Suppressor macrophage treated with lipopolysaccharide for 1 hour (primary cell): ENCODE data around the gene CWC27.

Source experiments
- DNase-seq, 3 donors: peaks; one replicate each; pipeline ENCODE4 v3.0.0-alpha.2; 2020 to 2022

CWC27 gene

DNA sequence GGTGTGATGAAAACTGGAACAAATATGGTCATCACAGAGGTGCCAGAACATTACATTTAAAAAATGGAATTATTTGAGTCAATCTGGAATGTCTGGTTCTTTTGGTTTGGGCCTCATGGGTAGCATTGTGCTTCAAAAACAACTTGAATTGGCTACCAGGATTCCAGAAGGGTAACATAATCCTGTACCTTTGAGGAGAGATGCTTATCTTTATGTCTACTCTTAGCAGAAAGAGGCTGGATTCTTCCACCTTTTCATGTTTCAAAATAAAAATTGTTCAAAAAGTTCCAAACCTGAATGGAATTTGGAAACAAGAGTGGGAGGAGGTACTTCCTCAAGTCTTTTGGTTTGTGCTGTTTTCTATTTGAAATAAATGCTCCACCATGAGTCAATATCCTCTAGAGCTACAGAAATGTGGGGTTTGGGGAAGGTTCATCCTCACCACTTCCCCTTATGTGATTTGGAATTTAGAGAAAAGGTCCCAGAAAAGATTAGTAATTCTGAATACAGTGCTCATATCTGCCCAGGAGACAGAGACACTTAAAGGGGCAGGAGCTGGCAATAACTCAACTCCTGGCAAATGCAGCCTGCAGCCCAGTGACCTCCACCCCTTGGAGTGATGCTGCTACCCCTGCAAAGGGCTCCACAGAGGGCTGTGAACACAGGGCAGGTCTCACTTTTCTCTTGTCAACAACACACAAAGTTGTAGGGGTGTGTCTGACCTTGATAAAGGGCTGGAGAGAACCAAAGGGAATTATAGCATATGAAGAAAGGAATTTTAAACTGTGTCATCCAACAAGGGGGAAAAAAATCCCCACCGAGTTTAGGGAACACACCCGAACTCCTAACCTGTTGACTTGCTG, 272.8 kb downstream of the CWC27 start:
- DNase-seq = peak; percentile 80 to 96 (median 95)

DNA sequence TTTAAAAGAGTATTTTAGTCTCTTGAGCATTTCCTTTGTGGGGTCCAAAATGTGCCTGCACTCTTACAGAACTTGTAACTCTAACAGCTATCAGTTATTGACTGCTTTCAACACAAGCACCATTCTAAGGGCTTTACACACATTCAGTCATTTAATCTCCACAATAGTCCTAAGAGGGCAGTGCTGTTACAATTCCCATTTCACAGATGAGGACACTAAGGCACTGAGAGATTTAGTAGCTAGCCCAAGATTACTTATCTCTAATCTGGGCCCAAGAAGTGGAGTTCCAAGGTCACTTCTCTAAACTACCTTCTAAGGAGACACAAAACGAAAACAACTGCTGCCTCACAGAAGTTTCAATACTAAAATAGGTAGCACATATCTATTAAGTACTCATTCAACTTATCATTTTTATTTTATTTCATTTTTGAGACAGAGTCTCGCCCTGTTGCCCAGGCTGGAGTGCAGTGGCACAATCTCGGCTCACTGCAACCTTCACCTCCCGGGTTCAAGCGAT, 275.2 kb downstream of the CWC27 start:
- no peak for DNase-seq

DNA sequence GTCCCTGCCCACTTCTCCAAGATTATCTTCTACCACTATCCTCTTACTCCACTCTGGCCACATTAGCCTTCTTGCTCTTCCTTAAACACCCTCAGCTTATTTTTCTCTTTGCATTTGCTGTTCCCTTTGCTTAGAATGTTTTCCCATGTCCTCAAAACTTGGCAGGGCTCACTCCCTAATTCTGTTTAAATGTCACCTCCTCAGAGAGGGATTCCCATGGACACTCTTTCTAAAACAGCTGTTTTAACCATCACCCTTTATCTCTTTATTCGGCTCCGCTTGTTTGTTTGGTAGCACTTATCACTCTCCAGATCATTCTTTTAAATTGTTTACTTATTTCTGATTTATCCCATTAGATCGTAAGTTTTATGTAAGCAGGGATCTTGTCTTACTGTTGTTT, 278.5 kb downstream of the CWC27 start:
- no peak for DNase-seq

DNA sequence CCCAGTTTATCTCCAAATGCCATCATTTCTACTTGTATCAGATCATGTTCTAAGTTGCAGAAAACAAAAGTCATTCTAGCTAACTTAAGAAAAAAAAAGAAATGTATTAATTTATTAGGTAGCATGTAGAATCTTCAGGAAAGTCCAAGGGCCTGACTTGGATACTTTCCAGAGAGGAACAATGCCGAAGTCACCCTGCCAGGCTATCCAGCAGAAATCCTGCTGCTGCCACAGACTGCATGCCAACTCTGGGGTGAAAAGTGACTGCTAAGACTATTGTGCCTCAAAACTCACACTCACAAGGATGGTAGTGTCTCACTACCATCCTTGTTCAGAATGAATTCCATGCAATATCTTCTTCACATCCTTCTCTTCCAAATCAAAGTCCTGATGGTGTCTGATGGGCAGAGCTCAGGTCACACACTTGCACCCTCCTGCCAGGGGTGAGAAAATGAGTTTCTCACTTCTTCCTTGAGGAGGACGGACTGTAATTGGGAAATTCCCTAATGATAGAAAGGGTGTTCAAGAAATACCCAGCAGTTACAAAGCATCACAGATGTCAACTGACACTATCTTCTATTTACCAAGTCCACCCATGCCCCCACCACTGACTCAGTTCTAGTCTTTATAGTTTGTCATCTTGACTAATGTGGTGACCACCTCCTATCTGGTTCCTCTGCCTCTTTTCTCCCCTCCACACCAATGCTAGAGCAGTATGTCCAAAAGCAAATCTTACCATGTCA, 279.4 kb downstream of the CWC27 start:
- peak; percentile 45 to 67 (median 49) for DNase-seq

DNA sequence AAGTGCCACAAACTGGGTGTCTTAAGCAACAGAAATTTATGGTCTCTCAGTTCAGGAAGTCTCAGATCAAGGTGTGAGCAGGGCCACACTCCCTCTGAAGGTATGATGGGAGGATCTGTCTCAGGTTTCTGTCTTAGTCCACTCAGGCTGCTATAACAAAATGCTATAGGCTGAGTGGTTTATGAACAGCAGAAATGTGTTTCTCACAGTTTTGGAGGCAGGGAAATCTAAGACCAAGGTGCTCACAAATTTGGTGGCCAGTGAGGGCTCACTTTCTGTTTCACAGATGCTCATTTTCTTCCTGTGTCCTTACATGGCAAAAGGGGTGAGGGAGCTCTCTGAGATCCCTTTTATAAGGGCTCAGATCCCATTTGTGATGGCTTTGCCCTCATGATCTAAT, 281.4 kb downstream of the CWC27 start:
- no peak for DNase-seq

DNA sequence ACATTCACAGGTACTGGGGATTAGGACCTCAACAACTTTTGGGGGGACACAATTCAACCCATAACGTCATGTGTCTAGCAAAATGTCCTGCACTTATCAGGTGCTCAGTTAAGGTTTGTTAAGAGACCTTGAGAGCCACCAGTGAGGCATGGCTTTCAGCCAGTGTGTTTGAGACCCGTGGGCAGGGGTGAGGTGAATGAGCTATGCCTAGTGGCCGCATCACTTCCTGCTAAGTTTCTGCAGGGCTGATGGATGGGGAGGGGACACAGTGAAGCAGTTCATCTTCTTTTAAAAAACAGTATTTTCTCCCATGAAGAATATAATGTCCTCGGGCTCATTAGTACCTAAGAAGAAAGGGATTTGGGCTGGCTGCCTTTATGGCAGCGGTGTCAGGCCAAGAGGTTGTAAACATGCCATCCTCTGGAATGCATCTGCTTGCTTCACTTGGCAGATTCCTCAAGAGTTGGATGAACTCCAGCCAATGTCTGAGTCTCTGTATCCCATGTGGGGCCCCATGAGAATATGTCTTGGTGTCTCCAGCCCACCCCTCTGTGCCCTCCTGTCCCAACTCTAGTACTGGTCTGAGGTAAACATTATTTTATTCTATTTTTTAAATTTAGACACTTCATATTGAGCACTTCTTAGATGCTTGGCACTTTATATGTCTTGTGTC, 282.2 kb downstream of the CWC27 start:
- no peak for DNase-seq

DNA sequence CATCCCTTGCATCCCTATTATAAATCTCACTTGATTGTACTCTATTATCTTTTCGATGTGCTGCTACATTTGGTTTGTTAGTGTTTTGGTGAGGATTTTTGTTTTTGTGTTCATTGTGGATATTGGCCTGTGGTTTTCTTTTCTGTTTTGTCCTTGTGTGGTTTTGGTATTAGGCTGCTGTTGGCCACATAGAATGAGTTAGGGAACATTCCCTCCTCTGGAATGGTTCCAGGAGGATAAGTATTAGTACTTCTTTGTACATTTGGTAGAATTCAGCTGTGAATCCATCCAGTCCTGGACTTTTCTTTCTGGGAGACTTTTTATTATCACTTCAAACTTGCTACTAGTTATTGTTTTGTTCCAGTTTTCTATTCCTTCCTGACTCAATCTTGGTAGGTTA, 287.2 kb downstream of the CWC27 start:
- DNase-seq = no peak

DNA sequence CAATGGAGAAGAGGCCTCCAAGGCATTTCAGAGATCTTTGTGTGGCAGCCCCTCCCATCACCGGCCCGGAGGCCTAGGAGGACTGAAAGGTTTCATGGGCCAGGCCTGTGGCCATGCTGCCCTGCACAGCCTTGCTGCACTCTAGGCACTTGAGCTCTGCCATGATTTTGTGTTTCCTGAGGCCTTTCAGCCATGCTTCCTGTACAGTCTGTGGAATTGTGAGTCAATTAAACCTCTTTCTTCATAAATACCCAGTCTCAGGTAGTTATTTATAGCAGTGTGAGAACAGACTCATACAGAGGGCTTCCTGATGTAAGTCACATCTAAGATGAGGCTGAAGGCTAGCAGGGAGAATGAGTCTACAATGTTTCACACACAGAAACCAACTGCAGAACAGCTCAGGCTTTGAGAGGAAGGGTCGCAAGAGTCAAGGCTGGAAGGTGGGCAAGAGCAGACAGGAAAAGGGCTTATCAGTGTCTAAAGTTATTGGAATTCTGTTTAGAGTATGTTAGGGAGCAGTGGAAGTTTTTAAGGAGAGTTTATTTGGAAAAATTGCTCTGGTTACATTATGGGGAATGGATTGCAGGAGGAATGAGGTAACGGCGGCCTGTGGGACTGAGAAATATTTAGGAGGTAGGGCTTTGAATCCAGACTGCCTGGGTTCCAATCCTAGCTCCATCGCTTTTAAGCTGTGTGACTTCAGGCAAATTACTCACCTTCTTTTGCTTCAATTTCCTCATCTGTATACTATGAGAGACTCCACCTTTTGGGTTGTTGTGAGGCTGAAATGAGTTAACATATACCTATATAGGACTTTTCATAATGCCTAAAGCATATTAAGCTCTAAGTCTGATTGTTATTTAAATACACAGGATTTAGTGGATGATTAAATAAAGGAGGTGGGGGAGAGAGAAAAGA, 291.2 kb downstream of the CWC27 start:
- no peak for DNase-seq

DNA sequence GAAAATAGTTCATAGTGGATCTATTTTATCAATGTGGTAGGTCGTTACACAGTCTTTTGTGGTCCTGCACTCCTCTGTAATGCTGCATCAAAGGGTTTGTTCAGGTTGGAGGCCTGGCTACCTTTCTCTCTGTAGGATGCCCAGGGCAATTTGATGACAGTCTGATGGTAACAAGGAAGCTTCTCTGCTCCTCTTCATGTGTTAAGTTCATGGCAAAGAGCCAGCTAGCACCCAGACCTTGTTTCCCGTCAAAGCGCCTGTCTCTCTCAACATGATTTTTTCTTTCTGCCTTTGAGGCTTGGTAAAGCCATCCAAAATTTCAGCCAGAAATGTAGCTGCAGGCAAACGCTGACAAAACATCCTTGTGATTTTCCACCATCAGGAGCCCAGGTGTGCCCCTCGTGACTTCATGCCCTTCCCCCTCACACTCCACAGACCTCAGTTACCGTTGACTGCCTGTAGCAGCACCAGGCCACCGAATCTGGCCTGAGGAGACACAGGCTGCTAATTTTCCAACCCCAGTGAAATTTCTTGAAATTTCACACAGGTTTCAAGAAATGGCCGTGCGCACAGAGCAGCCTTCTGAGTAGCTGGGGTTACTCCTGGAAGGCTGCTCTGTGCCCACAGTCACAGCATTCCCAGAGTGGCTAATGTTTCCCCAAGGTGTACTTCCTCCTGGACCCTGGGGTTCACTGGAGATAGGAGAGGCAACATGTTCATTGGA, 292.7 kb downstream of the CWC27 start:
- no peak for DNase-seq

DNA sequence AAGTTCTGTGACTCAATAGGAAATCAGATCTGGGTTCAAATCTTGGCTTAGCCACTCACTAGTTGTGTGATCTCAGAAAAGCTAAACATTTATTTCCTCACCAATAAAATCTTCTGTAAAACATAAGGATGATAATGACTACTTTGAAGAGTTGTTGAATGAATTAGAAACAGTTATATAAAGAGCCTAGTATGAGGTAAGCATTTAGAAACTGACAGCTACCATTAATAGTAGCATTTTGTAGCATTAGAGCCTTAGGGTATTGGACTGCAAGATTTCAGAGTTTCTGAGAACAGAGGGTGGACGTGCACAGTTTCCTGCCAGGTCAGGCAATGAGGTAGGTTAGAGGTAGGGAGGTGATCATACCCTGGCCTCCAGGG, 293.2 kb downstream of the CWC27 start:
- no peak for DNase-seq

DNA sequence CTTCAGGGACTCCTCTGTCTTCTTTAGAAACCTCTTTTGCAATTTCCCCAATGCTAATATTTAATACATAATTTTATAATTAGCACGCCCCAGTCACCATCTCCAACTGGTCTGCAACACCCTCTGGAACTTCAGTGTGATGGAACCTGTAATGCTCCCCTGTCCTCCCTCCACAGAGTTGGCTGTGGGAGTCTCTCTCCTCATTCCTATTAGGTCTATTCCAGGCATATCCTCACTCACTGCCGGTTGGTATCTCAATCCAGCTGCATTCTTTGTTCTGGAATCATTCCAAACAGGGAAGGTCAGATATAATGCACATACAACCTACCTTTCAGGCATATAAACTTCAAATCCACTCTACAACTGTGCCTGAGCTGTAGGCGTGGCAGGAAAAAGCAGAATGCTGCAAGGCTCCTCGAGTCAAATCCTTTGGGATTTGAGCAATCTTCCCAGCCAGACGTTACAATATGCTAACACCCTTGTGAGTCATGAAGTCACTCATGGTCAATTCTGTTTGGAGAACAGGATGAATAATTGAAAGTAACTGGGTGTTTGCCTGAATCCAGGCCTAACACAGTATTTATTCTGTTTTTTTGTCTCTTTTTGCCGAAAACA, 293.8 kb downstream of the CWC27 start:
- DNase-seq = no peak

DNA sequence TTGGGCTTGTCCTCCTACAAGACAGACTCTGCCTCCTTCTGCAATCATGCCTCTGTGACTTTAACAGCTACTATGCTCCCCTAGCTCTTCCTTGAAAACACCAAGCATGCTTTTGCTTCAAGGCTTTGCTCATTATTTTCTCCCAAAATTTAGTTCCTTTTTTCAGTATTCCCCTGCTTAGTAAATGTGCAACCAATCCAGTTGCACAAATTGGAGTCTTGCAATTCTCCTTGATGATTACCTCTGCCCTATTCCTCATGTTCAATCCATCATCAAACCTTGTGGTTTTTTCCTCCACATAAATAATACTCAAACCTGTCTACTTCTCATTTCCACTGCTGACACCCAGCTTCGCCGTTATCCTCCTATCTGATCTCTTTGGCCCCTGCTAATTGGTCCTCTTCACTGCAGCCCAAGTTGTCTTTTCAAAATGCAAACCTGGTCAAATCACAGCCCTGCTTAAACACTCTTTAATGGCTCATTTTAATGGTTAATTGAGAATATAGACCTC, 296.3 kb downstream of the CWC27 start:
- no peak for DNase-seq

DNA sequence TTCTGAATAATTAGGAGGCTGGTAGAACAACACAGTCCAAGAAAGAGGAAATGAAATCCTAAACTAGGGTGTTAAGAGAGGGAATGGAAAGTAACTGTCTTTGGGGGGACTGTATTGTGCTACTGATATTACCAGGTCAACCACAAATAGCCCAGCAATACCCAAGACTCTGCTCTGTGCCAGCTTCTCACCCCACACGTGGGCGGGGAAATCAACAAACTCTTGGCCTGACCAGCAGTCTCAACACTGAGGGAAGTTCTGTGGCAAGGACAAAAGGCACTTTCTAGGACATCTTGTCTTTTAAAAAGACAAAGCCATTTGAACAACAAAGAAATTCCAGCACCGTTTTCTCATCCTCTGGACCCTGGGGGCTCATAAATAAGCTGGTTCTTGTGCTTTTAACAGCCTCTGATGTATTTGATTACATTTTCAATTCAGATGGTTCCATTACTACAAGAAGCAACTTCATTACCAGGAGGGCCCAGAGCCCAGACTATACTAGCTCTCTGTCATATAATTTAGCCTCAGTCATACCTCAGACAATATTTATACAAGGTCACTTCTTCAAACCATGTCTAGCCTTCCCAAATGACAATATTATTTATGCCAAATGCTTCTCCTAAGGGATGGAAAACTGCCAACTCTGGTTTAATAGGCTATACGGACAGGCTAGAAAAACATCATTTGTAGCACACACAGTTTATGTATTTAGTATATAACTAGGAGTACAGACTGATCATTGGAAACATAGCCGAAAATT, 297.8 kb downstream of the CWC27 start:
- DNase-seq = peak; percentile 68 to 72 (median 69)

DNA sequence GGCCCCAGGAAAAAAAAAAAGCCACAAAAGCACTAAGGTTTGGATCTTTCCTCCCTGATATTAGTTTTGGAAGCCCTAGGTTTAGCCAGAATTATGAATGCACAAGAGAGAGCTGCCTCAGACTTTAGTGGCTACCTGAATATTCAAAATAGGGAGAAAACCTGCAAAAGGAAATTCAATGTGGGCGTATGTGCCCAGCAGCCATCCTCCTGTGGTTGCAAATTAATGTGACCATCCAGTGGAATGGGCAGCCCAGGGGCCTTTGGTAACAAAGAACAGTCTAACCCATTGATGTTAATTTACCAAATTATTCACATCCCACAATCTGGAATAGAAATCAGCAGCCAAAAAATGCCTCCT, 298.4 kb downstream of the CWC27 start:
- DNase-seq = no peak
